ENCODE results near the gene ARID3B. TPM values are rescaled to one million over a fixed set of nuclear protein-coding genes. Genes with fewer than 3 reads are reported as not detected.

ARID3B gene
- total and polyA plus RNA-seq, 2 of the 13 experiments (the other 11 are each of a cell fraction or from before 2014, with no cell fraction given), result 5.3 to 12.8 TPM

DNA sequence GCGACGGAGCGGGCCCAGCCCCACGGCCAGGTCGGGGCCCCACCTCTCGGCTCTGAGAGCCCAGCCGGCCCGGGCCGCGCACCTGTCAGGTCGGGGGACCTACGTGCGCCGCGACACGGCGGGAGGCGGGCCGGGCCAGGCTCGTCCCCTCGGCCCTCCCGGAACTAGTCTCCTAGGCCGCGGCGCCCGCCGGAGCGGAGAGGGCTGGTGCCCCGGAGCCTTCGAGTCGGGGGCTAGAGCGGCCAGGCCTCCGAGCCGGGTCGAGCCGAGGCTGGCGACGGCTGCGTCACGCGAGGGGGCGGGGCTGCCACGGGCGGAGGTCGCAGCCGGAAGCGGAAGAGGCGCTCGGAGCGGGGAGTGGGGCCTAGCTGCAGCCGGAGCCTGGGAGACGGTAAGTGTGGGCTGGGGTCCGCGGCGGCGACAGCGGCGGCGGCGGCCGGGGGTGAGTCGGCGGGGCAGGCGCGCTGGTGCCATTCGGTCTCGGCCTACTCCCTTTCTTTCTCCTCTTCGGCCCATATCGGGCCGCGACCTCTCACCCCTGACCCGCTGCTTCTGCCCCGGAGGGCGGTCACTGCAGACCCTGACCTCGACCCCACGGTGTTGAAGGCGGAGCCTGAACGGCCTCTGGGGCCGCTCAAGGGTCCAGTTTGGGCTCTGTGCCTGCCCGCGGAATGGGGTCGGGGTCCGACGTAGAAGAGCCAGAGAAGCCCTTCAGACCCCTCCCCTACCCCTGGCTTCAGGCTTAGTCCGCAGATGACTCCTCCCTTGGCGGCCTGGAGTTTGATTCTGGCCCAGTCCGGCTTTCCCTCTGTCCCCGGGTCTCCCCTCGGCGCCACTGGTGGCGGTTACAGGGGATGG is 74.7 kb downstream of the ARID3B start, which contains the start of gene CLK3 (continued):
- TF ChIP-seq, protein P1, sequence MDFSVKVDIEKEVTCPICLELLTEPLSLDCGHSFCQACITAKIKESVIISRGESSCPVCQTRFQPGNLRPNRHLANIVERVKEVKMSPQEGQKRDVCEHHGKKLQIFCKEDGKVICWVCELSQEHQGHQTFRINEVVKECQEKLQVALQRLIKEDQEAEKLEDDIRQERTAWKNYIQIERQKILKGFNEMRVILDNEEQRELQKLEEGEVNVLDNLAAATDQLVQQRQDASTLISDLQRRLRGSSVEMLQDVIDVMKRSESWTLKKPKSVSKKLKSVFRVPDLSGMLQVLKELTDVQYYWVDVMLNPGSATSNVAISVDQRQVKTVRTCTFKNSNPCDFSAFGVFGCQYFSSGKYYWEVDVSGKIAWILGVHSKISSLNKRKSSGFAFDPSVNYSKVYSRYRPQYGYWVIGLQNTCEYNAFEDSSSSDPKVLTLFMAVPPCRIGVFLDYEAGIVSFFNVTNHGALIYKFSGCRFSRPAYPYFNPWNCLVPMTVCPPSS (IDR thresholded peaks at IDR 0.05), result no peak
- TF ChIP-seq ZNF207 (IDR thresholded peaks at IDR 0.05; ENCODE audit: borderline replicate concordance) (no peak), ZFP62 (CRISPR knock-in tag; IDR thresholded peaks at IDR 0.05) (no peak), FOXA1 (IDR thresholded peaks at IDR 0.05) (no peak), FOXA1 (CRISPR knock-in tag; IDR thresholded peaks at IDR 0.05) (peak; percentile 26; the same call in 1 of the 2 replicates), RAD21 (CRISPR knock-in tag; IDR thresholded peaks at IDR 0.05) (peak; percentile 58), ZNF317 (CRISPR knock-in tag; IDR thresholded peaks at IDR 0.05) (peak; percentile 62; the same call in 1 of the 2 replicates), ZNF644 (CRISPR knock-in tag; IDR thresholded peaks at IDR 0.05; ENCODE audit: low read depth) (no peak), ZNF468 (CRISPR knock-in tag; IDR thresholded peaks at IDR 0.05) (peak; percentile 36; the same call in 1 of the 2 replicates), JARID2 (CRISPR knock-in tag; IDR thresholded peaks at IDR 0.05; ENCODE audit: insufficient replicate concordance) (no peak), HNRNPL (IDR thresholded peaks at IDR 0.05; ENCODE audit: low read depth, low read length) (no peak)
- TF ChIP-seq, protein P2, sequence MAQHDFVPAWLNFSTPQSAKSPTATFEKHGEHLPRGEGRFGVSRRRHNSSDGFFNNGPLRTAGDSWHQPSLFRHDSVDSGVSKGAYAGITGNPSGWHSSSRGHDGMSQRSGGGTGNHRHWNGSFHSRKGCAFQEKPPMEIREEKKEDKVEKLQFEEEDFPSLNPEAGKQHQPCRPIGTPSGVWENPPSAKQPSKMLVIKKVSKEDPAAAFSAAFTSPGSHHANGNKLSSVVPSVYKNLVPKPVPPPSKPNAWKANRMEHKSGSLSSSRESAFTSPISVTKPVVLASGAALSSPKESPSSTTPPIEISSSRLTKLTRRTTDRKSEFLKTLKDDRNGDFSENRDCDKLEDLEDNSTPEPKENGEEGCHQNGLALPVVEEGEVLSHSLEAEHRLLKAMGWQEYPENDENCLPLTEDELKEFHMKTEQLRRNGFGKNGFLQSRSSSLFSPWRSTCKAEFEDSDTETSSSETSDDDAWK (CRISPR knock-in tag; IDR thresholded peaks at IDR 0.05), result no peak
- TF ChIP-seq, protein P3, sequence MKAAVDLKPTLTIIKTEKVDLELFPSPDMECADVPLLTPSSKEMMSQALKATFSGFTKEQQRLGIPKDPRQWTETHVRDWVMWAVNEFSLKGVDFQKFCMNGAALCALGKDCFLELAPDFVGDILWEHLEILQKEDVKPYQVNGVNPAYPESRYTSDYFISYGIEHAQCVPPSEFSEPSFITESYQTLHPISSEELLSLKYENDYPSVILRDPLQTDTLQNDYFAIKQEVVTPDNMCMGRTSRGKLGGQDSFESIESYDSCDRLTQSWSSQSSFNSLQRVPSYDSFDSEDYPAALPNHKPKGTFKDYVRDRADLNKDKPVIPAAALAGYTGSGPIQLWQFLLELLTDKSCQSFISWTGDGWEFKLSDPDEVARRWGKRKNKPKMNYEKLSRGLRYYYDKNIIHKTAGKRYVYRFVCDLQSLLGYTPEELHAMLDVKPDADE (CRISPR knock-in tag; IDR thresholded peaks at IDR 0.05), result no peak; the same call in 1 of the 2 replicates
- TF ChIP-seq, protein P4, sequence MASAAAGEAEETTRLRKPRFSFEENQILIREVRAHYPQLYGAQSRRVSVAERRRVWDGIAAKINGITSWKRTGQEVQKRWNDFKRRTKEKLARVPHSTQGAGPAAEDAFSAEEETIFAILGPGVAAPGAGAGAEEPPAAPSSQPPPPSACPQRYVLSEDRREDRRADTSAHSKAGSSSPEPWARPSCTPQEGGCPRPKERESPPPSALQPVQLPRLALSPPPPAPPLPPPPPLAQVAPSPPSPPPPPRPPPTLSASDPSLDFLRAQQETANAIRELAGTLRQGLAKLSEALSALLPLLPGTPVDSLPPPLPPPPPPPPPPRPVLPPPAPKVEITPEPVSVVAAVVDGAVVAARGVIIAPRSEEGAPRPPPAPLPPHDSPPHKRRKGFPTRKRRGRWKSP (CRISPR knock-in tag; IDR thresholded peaks at IDR 0.05), result peak; percentile 45; the same call in 1 of the 2 replicates
- TF ChIP-seq, protein P5, sequence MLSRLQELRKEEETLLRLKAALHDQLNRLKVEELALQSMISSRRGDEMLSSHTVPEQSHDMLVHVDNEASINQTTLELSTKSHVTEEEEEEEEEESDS (CRISPR knock-in tag; IDR thresholded peaks at IDR 0.05; ENCODE audit: borderline replicate concordance), result no peak; the same call in 1 of the 2 replicates
- TF ChIP-seq, protein P6, sequence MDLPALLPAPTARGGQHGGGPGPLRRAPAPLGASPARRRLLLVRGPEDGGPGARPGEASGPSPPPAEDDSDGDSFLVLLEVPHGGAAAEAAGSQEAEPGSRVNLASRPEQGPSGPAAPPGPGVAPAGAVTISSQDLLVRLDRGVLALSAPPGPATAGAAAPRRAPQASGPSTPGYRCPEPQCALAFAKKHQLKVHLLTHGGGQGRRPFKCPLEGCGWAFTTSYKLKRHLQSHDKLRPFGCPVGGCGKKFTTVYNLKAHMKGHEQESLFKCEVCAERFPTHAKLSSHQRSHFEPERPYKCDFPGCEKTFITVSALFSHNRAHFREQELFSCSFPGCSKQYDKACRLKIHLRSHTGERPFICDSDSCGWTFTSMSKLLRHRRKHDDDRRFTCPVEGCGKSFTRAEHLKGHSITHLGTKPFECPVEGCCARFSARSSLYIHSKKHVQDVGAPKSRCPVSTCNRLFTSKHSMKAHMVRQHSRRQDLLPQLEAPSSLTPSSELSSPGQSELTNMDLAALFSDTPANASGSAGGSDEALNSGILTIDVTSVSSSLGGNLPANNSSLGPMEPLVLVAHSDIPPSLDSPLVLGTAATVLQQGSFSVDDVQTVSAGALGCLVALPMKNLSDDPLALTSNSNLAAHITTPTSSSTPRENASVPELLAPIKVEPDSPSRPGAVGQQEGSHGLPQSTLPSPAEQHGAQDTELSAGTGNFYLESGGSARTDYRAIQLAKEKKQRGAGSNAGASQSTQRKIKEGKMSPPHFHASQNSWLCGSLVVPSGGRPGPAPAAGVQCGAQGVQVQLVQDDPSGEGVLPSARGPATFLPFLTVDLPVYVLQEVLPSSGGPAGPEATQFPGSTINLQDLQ (CRISPR knock-in tag; IDR thresholded peaks at IDR 0.05), result no peak; the same call in none of the 2 replicates
- TF ChIP-seq, protein P7, sequence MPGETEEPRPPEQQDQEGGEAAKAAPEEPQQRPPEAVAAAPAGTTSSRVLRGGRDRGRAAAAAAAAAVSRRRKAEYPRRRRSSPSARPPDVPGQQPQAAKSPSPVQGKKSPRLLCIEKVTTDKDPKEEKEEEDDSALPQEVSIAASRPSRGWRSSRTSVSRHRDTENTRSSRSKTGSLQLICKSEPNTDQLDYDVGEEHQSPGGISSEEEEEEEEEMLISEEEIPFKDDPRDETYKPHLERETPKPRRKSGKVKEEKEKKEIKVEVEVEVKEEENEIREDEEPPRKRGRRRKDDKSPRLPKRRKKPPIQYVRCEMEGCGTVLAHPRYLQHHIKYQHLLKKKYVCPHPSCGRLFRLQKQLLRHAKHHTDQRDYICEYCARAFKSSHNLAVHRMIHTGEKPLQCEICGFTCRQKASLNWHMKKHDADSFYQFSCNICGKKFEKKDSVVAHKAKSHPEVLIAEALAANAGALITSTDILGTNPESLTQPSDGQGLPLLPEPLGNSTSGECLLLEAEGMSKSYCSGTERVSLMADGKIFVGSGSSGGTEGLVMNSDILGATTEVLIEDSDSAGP (CRISPR knock-in tag; IDR thresholded peaks at IDR 0.05; ENCODE audit: borderline replicate concordance), result peak; percentile 66
- TF ChIP-seq, protein P8, sequence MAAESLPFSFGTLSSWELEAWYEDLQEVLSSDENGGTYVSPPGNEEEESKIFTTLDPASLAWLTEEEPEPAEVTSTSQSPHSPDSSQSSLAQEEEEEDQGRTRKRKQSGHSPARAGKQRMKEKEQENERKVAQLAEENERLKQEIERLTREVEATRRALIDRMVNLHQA (CRISPR knock-in tag; IDR thresholded peaks at IDR 0.05), result no peak

All from HepG2 (cell line).